Measurements from ENCODE around the gene NTM. TPM values are rescaled to one million over a fixed set of nuclear protein-coding genes. Genes with fewer than 3 reads are reported as not detected.

NTM gene
- total RNA-seq, 4 donors from 2014 or later, result 0.21 to 3.2 (median 0.84) TPM

- H3K9me3 ChIP-seq, result no peaks in the 10 kb centered on the region
- intact Hi-C loops (cut with DNase I), result no loop called here
- no peak overlapping the region for H3K27ac ChIP-seq
- WGBS, 2 donors, result 66 to 70% methylated on average over 8 to 10 of the region's 10 CpGs
- no peak for TF ChIP-seq POLR2A (IDR thresholded peaks at IDR 0.05)
- TF ChIP-seq CTCF (IDR thresholded peaks at IDR 0.05), result no peak
- no peaks in the 10 kb centered on the region for H3K36me3 ChIP-seq
- H3K27me3 ChIP-seq, result no peaks in the 10 kb centered on the region
- H3K4me3 ChIP-seq, result no peak overlapping the region
- DNase-seq, result no peak
- no peaks in the 10 kb centered on the region for H3K4me1 ChIP-seq
These were observed 507.0 kb downstream of the NTM start for GRCh38 chr11:131877246-131877942.

- Histone ChIP-seq H3K27me3 (no peaks in the 10 kb centered on the region), H3K4me1 (no peaks in the 10 kb centered on the region), H3K9me3 (no peaks in the 10 kb centered on the region), H3K4me3 (no peak overlapping the region), H3K27ac (no peak overlapping the region), H3K36me3 (no peaks in the 10 kb centered on the region)
- no peak for DNase-seq
- intact Hi-C loops (cut with DNase I), result no loop called here
- 60% methylated on average over 3 of the region's 3 CpGs for WGBS, 2 donors
- TF ChIP-seq CTCF (IDR thresholded peaks at IDR 0.05), result no peak
- TF ChIP-seq POLR2A (IDR thresholded peaks at IDR 0.05), result no peak
These were observed 509.9 kb downstream of the NTM start for GRCh38 chr11:131880316-131880715.

- TF ChIP-seq POLR2A (IDR thresholded peaks at IDR 0.05), result no peak
- no peak for TF ChIP-seq CTCF (IDR thresholded peaks at IDR 0.05)
- Histone ChIP-seq H3K27me3 (no peaks in the 10 kb centered on the region), H3K4me1 (no peaks in the 10 kb centered on the region), H3K9me3 (no peaks in the 10 kb centered on the region), H3K36me3 (no peaks in the 10 kb centered on the region), H3K27ac (no peak overlapping the region), H3K4me3 (no peak overlapping the region)
- intact Hi-C loops (cut with DNase I), result no loop called here
- DNase-seq, result no peak
- 73 to 75% methylated on average over 6 of the region's 6 CpGs for WGBS, 2 donors
These were observed 510.6 kb downstream of the NTM start for GRCh38 chr11:131880976-131881375.

- H3K4me1 ChIP-seq, result no peaks in the 10 kb centered on the region
- H3K36me3 ChIP-seq, result no peaks in the 10 kb centered on the region
- H3K4me3 ChIP-seq, result no peak overlapping the region
- intact Hi-C loops (cut with DNase I), result no loop called here
- H3K27ac ChIP-seq, result no peak overlapping the region
- DNase-seq, result no peak
- H3K27me3 ChIP-seq, result no peaks in the 10 kb centered on the region
- TF ChIP-seq POLR2A (IDR thresholded peaks at IDR 0.05), result no peak
- TF ChIP-seq CTCF (IDR thresholded peaks at IDR 0.05), result no peak
- 74 to 82% methylated on average over 6 of the region's 6 CpGs for WGBS, 2 donors
- no peaks in the 10 kb centered on the region for H3K9me3 ChIP-seq
These were observed 512.9 kb downstream of the NTM start for GRCh38 chr11:131883332-131883731.

GRCh38 chr11:131884461-131885073 lies 514.2 kb downstream of the NTM start:
- Histone ChIP-seq H3K27ac (no peak overlapping the region), H3K27me3 (no peaks in the 10 kb centered on the region), H3K4me1 (peaks cover 0 to 10% (median 6%) of the 10 kb centered on the region in 3 donors), H3K36me3 (no peaks in the 10 kb centered on the region), H3K4me3 (no peak overlapping the region), H3K9me3 (no peaks in the 10 kb centered on the region)
- 51 to 60% methylated on average over 8 of the region's 8 CpGs for WGBS, 2 donors
- no peak for DNase-seq
- TF ChIP-seq POLR2A (IDR thresholded peaks at IDR 0.05) (no peak), CTCF (IDR thresholded peaks at IDR 0.05) (no peak)
- intact Hi-C loops (cut with DNase I), result no loop called here

Data from esophagus squamous epithelium (tissue), 5 donors.